Activated naive CD8-positive, alpha-beta T cell (primary cell): ENCODE results near the gene SRBD1.

Experiments used
- H3K27ac Mint-ChIP-seq: one replicate; pipeline ENCODE4 v1.8.0; 2021; ENCODE audit warnings: mixed read lengths
- H3K27me3 Mint-ChIP-seq: one replicate; pipeline ENCODE4 v1.8.0; 2021; ENCODE audit warnings: mixed read lengths
- H3K36me3 Mint-ChIP-seq: one replicate; pipeline ENCODE4 v1.8.0; 2021; ENCODE audit warnings: mixed read lengths
- H3K4me1 Mint-ChIP-seq: one replicate; pipeline ENCODE4 v1.8.0; 2021; ENCODE audit warnings: low read depth, mixed read lengths
- H3K4me3 Mint-ChIP-seq: one replicate; pipeline ENCODE4 v1.8.0; 2021; ENCODE audit warnings: mild to moderate bottlenecking, mixed read lengths
- H3K9me3 Mint-ChIP-seq: one replicate; pipeline ENCODE4 v1.8.0; 2021; ENCODE audit warnings: low read depth, mixed read lengths

The SRBD1 gene, protein sequence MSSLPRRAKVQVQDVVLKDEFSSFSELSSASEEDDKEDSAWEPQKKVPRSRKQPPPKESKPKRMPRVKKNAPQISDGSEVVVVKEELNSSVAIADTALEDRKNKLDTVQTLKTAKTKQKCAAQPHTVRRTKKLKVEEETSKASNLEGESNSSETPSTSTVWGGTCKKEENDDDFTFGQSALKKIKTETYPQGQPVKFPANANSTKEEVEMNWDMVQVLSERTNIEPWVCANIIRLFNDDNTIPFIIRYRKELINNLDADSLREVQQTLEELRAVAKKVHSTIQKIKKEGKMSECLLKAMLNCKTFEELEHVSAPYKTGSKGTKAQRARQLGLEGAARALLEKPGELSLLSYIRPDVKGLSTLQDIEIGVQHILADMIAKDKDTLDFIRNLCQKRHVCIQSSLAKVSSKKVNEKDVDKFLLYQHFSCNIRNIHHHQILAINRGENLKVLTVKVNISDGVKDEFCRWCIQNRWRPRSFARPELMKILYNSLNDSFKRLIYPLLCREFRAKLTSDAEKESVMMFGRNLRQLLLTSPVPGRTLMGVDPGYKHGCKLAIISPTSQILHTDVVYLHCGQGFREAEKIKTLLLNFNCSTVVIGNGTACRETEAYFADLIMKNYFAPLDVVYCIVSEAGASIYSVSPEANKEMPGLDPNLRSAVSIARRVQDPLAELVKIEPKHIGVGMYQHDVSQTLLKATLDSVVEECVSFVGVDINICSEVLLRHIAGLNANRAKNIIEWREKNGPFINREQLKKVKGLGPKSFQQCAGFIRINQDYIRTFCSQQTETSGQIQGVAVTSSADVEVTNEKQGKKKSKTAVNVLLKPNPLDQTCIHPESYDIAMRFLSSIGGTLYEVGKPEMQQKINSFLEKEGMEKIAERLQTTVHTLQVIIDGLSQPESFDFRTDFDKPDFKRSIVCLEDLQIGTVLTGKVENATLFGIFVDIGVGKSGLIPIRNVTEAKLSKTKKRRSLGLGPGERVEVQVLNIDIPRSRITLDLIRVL

DNA sequence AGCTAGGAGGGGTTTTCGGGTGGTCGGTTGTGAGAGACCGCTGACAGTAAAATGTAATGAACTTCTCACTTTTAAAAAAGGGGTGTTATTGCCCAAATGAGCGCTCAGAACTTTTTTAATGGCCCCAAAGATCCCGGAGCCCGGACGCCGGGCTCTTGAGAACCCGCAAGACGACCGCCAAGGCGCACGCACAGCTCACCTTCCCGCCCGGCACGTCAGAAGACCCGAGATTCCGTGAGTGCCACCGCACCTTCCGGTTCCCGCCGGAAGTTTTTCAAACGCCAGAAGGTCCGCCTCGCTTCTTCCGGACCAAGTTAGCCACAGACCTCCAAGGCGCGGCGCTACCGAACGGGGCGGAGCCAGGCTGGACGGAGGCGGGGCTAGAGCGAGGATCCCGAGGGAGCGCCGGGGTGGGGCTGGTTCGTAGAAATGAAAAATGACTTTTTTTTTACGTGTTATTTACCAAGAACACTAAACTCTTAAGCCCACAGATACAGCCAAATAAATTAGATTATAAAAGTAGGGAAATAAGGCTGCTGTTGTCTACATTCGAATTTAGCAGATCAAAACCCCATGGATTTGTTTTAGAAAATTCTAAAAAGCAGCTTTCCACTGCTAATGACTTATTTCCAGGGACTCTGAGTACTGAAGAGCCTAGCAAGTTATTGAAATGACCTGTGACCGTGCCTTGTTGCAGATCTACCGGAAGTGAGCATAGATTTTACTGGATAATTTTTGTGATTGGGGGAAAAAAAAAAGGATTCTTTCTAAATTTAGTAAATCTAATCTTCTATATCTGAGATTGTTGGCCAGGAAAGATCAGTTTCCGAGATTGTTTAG, at the start of gene SRBD1:
SRBD1 (minus strand) TSS at position 248 of the 840 bp plus-strand sequence. CDS start 5,826 bp downstream, outside the sequence.
- H3K36me3 Mint-ChIP-seq: no peaks in the 10 kb centered on the region
- no peaks in the 10 kb centered on the region for H3K27me3 Mint-ChIP-seq
- peak within 1 kb of the TSS; percentile 96 for H3K4me3 Mint-ChIP-seq
- H3K4me1 Mint-ChIP-seq: peaks cover 23% of the 10 kb centered on the region
- no peaks in the 10 kb centered on the region for H3K9me3 Mint-ChIP-seq
- H3K27ac Mint-ChIP-seq: peak within 1 kb of the TSS; percentile 95

DNA sequence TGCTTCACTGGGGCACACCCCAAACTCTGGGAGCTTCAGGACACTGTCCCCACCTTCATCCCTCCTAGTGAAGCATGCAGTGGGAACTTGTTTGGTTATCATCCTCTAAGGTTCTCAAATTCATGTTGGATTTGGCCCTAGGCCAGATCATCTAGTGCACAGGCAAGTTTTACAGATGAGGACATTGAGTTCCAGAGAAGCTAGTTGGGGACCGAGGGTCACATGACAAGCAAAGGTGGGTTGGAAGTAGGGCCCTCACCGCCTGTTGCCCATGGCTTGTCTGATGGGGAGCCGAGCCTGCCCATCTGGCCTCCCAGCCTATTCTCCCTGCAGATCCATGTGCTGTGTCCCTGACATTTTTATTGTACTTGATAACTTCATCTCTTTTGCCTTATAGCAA, 43.2 kb upstream of the SRBD1 start:
- Mint-ChIP-seq H3K27me3 (no peaks in the 10 kb centered on the region), H3K9me3 (no peaks in the 10 kb centered on the region), H3K4me1 (peaks cover 24% of the 10 kb centered on the region), H3K4me3 (no peak overlapping the region), H3K36me3 (no peaks in the 10 kb centered on the region), H3K27ac (no peak overlapping the region)

DNA sequence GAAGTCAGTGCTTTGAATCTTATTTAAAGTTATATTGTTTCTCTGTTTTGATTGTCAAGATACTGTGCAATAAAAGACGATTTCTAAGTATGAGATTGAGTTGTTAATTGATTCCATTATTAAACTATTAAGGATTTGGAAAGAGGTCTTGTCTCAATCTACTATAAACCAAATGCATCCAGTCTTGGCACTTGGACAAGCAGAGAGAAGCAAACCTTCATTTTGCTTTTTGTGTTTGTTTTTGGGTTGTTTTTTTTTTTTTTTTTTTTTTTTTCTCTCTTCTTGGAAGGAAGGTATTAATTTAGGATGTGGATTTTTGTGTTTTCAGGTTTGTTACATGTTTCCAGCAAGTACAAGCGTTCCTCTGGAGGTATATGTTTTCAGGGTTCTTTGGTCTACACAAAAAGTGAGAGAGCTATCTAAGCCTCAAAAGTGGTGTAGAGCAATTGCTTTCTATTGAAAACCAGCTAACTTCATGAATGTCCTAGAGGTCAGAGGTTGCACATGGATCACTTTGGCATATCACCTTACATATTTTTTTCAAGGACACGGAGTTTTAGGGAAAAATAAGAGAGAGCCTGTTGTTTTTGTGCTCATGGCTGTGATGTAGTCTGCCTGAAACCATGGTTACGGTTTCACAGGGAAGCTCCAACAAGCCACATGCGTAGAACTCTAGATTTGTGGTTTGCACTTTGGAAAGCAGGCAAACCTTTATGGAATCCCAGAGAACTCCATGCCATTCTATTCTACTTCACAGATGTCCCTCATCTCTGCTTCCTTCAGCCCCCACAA, 42.3 kb upstream of the SRBD1 start:
- Mint-ChIP-seq H3K27ac (peak overlapping the region; percentile 55), H3K9me3 (no peaks in the 10 kb centered on the region), H3K27me3 (no peaks in the 10 kb centered on the region), H3K4me1 (peaks cover 26% of the 10 kb centered on the region), H3K4me3 (peak overlapping the region; percentile 85), H3K36me3 (no peaks in the 10 kb centered on the region)

DNA sequence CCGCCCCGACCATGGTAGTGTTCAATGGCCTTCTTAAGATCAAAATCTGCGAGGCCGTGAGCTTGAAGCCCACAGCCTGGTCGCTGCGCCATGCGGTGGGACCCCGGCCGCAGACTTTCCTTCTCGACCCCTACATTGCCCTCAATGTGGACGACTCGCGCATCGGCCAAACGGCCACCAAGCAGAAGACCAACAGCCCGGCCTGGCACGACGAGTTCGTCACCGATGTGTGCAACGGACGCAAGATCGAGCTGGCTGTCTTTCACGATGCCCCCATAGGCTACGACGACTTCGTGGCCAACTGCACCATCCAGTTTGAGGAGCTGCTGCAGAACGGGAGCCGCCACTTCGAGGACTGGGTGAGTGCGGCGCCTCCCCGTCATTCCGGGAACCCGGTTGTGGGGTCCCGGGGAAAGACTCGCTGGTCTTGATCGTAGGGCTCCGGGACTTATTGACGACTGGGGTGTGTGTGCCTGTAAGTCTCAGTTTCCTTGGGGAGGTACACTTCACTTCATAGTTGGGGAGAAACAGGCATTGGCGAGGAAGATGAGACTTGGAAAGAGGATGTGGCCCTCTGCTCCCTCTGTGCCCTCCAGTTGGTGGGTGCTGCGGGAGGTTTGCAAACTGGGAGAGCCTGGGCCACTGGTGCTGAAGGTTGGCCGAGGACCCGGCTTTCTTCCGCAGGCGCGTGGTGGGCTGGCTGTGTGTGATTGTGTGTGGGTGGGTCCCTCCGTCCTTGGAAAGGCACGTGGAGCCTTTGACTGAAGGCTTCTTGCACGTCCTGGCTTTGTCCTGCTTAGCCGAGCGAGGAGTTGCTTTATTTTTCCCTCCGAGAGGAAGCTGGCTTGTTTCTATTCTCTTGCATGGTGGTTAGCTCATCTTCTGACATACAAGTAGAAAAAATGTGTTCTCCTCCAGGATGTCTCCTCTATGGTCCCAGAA, 41.3 kb upstream of the SRBD1 start:
- H3K27ac Mint-ChIP-seq: peak overlapping the region; percentile 55
- peak overlapping the region; percentile 85 for H3K4me3 Mint-ChIP-seq
- no peaks in the 10 kb centered on the region for H3K9me3 Mint-ChIP-seq
- peaks cover 27% of the 10 kb centered on the region for H3K4me1 Mint-ChIP-seq
- H3K27me3 Mint-ChIP-seq: no peaks in the 10 kb centered on the region
- H3K36me3 Mint-ChIP-seq: no peaks in the 10 kb centered on the region

DNA sequence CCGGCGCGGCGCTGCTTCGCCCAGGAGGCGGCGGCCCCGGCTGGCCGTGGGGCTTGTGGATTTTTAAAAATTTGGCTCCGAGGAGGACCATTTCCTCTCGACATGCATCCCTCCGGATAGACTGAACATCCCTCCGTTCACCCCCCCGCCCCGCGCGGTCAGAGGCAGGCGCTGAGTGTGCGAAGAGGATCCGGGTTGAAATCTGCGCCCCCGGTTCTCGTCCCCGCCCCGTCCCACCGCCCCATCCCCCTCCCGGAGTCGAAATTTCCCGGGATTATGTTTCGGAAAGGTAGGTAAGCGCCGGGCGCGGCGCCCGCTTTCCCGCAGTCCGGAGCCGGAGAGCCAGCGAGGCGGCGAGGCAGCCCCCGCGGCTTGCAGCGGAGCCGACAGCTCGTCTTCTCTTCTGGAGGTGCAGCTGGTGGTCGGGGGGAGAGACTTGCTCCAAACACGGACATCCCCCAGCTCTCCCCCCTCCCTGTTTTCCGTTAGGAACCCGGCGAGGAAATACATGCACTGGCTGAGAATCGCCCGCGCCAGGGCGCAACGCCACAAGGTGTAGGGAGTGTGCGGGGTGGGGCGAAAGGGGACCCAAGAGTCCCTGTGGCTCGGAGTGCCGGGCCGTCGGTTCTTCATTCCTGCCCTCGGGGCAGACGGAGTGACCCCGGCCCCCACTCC, 40.5 kb upstream of the SRBD1 start, which contains the start of gene PRKCE:
PRKCE (plus strand) TSS at position 261 of the 675 bp plus-strand sequence.
- Mint-ChIP-seq H3K27ac (peak within 1 kb of the TSS; percentile 99), H3K36me3 (no peaks in the 10 kb centered on the region), H3K4me1 (peaks cover 27% of the 10 kb centered on the region), H3K4me3 (peak within 1 kb of the TSS; percentile 100), H3K27me3 (no peaks in the 10 kb centered on the region), H3K9me3 (no peaks in the 10 kb centered on the region)

DNA sequence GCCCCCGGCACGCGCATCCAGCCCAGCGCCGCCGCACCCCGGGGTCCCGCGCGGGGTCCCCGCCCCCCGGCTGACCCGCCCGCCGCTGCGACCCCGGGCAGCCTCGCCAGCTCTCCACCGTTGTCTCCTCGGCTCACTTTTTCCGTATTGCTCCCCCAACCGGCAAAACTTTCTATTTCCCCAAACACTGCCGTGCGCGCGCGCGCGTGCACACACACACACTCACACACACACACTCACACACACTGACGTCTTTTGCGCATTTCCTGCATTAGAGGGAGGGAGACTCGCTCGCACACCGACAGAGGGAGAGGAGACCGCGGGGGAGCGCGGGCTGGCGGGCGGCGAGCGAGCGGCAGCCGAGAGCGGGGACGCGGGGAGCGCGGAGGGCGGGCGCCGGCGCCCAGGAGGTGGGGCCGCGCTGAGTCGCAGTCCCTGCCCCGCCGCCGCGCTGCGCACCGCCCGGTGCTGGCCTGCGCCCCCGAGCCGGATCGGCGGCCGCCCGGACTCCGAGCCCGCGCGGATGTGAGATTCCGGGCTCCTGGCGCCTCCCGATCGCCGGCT, 39.9 kb upstream of the SRBD1 start:
- peak overlapping the region; percentile 100 for H3K4me3 Mint-ChIP-seq
- H3K36me3 Mint-ChIP-seq: no peaks in the 10 kb centered on the region
- no peaks in the 10 kb centered on the region for H3K27me3 Mint-ChIP-seq
- no peaks in the 10 kb centered on the region for H3K9me3 Mint-ChIP-seq
- H3K4me1 Mint-ChIP-seq: peaks cover 27% of the 10 kb centered on the region
- peak overlapping the region; percentile 99 for H3K27ac Mint-ChIP-seq

DNA sequence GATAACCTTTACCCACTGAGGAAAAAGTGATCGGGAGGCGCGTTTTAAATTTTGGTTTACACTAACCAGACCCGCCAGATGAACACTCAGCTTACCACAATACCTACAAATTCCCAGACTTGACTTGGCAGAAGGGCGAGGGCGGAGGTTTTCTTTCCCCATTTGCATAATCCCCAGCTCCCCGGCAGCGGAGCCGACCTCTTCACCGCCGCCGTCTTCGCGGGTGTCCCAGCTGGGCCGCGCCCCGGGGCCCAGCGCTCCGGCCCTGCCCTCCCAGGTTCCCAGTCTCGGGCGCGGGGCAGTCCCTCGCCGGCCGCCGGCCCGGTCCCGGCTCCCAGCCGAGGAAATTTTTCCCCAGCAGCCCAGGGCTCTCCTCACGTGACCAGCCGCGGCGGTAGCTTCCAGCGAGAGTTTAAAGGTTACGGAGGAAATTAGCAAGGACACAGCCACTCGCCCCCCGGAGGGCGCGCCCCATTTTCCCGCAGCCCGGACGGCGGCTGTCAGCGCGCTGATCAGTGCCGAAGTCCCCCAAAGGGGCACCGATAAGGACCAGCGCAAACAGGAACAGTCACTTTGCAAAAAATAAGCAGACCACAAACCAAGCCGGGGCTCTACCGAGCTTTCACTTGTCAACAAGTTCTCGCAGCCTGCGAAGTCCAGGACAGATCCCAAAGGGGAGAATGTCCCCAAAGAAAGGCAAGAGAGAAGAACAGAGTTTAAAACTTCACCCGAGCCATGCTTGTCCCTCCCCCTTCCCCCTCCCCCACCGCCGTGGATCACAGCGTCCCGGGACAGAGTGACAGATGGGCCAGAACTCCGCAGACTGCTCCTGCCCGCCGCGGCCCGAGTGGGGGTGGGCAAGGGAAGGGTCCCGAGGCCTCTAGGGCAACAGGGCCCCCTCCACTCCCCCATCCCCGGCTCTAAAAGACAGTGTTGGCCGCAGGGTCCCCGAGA, 39.1 kb upstream of the SRBD1 start:
- Mint-ChIP-seq H3K27ac (peak overlapping the region; percentile 83), H3K4me1 (peaks cover 27% of the 10 kb centered on the region), H3K27me3 (no peaks in the 10 kb centered on the region), H3K9me3 (no peaks in the 10 kb centered on the region), H3K4me3 (peak overlapping the region; percentile 90), H3K36me3 (no peaks in the 10 kb centered on the region)

DNA sequence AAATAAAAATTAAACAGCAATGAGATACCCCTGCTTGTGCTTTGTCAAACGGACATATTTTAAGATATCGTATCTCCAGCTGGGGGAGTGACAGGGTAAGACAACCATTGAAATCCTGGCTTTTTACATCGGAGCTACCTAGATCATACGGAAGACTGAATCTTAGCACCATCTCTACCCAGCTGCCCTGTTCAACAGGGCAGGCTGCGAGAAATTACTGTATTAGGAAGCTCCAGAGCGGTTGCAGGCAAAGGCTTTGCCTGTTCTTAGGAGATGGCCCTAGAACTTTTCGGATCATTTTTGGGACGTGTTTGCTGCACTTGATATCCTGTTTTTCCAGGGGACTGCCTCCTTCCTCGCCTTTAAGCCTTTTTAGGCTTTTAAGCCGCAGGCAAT, 38.4 kb upstream of the SRBD1 start:
- Mint-ChIP-seq H3K4me1 (peaks cover 27% of the 10 kb centered on the region), H3K36me3 (no peaks in the 10 kb centered on the region), H3K4me3 (peak overlapping the region; percentile 90), H3K27ac (peak overlapping the region; percentile 83), H3K27me3 (no peaks in the 10 kb centered on the region), H3K9me3 (no peaks in the 10 kb centered on the region)

DNA sequence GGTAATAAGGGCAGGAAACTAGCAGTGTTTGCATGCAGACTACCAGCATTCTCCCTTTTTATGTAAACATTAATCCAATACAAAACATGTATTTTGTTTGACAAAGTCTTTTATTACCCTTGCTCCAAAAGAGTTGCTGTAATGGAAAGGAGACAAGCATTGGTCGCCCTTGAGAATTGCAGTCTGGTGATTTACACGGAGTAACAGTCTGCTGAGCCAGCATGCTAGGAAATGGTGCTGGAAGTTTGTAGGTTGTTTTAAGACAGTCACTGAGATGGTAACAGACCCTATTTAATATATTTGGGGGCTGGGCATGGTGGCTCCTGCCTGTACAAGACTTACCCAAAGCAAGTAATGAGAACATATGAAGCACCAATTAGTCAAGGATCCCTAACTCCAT, 37.6 kb upstream of the SRBD1 start:
- H3K4me1 Mint-ChIP-seq: peaks cover 26% of the 10 kb centered on the region
- no peaks in the 10 kb centered on the region for H3K36me3 Mint-ChIP-seq
- no peak overlapping the region for H3K4me3 Mint-ChIP-seq
- H3K9me3 Mint-ChIP-seq: no peaks in the 10 kb centered on the region
- peak overlapping the region; percentile 52 for H3K27ac Mint-ChIP-seq
- H3K27me3 Mint-ChIP-seq: peaks cover 2% of the 10 kb centered on the region

DNA sequence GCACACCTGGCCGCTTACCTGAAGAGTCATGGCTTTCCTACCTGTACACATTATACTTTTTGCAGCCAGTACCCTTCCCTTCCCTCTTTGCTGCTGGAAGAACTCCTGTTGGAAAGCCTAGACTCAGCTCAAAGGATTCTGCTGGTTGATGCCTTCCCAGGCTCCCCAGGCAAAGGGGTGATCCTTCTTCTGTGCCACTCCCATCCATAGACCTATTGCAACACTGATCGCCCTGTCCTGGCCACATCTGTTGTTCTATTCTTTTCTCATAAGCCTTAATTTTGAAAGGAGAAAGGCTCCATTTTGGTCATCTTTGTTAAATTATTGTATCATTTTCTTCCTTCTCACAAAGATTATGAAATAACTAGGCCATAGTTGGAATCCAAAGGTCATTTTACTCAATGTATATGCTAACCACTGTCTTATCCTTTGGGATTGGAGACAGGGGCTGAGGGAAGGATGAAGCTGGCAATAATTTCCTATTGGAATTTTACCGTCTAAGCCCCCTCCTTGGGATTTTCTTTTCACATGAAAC, 37.0 kb upstream of the SRBD1 start:
- Mint-ChIP-seq H3K36me3 (no peaks in the 10 kb centered on the region), H3K9me3 (no peaks in the 10 kb centered on the region), H3K27me3 (peaks cover 2% of the 10 kb centered on the region), H3K27ac (no peak overlapping the region), H3K4me1 (peaks cover 23% of the 10 kb centered on the region), H3K4me3 (no peak overlapping the region)

DNA sequence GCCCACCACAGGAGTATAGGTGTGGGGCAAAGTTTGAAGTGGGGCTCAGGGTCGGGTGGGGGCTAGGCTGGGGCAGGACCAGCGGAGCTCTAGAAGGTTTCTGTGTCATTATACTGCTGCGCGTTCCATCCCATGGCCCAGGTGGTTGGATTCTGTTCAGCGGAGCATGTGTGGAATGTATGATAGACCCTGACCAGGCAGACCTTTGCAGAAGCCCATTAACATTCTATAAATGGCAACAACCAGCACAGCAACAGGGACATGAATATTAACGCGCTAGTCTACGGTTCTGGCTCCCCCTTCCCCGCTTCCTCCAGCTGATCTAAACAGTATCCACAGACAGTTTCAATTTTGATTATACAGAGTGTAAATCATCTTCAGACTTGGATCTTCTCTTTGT, 36.3 kb upstream of the SRBD1 start:
- Mint-ChIP-seq H3K9me3 (no peaks in the 10 kb centered on the region), H3K27ac (no peak overlapping the region), H3K4me1 (peaks cover 16% of the 10 kb centered on the region), H3K36me3 (no peaks in the 10 kb centered on the region), H3K27me3 (peaks cover 5% of the 10 kb centered on the region), H3K4me3 (no peak overlapping the region)
